Mammary epithelial cell (primary cell): Measurements from ENCODE around the gene DPYSL3.

Experiments used
- EZH2 ChIP-seq: IDR thresholded peaks from 2 replicates; pipeline ENCODE4 v1.6.1; 2012; ENCODE audit warnings: low read length, inconsistent platforms, borderline replicate concordance
- TF ChIP-seq, protein P1 (sequence below), 2 donors: IDR thresholded peaks in 1 of 2; conservative IDR thresholded peaks in 1 of 2; 2 replicates each; pipeline ENCODE4 v1.5.1; 2011 to 2012; ENCODE audit warnings: inconsistent platforms in 2 of 2, low read length in 2 of 2, mild to moderate bottlenecking in 2 of 2, control low read depth in 1 of 2, low read depth in 1 of 2; ENCODE audit not compliant: insufficient read depth in 1 of 2; ENCODE audit errors: extremely low read depth in 1 of 2

DNA sequence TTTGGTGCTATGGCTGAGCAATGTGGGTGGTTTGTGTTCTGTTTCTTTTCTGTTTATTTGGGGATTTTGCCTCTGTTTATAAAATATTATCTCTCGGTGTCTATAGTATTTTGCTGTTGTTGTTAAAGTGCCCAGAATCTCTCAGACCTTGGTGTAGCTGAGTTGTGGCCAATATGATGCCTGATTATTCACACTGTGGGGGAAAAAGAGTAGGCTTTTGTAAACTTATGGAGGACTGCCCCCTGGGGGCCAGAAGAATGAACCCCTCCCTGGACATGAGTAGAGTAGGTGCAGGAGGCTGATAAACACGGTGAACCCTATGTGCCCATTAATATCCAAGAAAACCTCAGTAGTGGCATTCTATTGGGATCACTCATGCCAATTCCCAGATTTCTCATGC lies 49.0 kb upstream of the DPYSL3 start:
- TF ChIP-seq, protein P1, sequence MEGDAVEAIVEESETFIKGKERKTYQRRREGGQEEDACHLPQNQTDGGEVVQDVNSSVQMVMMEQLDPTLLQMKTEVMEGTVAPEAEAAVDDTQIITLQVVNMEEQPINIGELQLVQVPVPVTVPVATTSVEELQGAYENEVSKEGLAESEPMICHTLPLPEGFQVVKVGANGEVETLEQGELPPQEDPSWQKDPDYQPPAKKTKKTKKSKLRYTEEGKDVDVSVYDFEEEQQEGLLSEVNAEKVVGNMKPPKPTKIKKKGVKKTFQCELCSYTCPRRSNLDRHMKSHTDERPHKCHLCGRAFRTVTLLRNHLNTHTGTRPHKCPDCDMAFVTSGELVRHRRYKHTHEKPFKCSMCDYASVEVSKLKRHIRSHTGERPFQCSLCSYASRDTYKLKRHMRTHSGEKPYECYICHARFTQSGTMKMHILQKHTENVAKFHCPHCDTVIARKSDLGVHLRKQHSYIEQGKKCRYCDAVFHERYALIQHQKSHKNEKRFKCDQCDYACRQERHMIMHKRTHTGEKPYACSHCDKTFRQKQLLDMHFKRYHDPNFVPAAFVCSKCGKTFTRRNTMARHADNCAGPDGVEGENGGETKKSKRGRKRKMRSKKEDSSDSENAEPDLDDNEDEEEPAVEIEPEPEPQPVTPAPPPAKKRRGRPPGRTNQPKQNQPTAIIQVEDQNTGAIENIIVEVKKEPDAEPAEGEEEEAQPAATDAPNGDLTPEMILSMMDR (conservative IDR thresholded peaks at IDR 0.05 in 1 of 2, IDR thresholded peaks at IDR 0.05 in 1 of 2; ENCODE audit: extremely low read depth in 1 of 2, insufficient read depth in 1 of 2, low read depth in 1 of 2, low read length in 2 of 2), result peak; percentile 61 to 71
- no peak for TF ChIP-seq EZH2
